Measurements from ENCODE around the gene ETDB.
A peak's percentile ranks its signal among the peaks of the same experiment; 100 is the strongest.
"Not testable (repeated sequence)": the region's sequence is repeated elsewhere in the genome, so short reads cannot be mapped to it uniquely, and the experiment has no call there.

ETDB gene

DNA sequence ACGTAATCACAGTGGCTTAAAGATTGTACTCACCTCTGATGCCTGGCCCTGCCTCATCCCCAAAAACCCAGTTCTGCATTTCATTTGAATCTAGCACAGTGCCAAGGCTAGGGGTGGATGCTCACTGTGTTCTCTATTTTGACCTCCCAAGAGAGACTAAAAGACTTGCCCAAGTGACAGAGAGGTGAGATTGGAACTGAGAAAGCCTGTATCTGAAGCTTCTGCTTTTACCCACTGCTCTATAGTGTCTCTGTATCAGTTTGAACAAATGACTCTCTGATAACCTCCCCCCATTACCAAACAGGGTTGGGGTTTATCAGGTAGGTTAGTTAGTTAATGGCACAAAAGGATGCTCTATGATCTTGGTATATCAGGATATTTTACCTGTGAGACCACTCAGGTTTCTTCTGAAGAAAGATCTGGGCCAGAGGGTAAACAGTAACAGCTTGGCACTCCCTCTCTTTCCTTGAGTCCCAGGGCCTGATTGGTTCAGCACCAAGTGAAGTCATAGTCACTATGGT lies at the start of gene ETDB:
TSS of gene ETDB (minus strand) at position 471 of the 521 bp plus-strand sequence. CDS start 1,265 bp downstream, outside the sequence.
- not testable (repeated sequence) for DNase-seq

DNA sequence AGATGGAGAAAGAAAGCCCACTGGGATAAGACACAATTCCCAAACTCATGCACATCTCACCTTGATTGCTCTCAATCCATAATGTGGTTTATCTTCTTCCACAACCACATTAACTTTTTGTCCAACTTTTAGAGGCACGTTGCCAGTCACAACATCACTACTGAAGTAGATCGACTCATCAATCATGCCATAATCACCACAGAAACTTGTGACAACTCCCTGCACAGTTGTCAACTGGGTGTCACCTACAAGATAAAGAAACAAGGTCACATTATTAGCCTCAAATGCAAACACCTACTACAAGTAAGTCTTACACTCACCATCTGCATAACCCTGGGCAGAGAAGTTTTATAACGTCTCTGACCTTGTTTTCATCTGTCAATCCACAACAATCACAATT lies 49.2 kb upstream of the ETDB start:
- DNase-seq, result not testable (repeated sequence)

DNA sequence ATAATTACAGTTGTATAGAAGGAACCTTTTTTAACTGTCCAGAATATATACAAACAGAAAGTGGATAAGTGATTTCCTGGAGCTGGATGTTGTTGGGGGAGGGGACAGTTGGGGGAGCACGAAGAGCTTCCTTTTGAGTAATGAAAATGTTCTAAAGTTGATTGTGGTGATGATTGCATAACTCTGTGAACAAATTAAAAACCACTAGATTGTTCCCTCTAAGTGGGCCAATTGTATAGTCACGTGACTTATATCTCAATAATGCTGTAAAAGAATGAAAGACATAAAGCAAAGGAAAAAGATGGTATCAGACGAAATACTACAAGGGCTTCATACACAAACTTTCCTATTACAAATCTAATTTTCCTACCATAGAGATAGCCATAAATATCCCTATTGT lies 48.2 kb upstream of the ETDB start:
- DNase-seq, result no peak

DNA sequence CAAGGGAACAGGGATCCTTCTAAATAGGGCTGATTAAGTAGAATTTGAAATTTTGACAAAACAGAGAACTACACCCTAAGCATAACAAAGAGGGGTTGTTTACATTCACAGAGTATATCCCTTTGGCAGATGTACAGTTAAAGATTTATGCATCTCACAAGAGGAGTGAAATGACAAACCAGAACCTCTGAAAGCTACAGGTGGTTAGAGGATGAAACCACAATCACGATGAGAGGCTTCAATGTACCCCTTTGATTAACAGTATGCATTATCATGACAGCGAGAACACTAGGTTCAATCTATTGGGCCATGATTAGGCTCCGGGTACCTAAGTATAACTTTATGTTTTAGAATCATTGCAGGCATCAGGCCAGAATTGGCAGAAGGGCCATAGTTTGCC lies 34.4 kb upstream of the ETDB start:
- not testable (repeated sequence) for DNase-seq

DNA sequence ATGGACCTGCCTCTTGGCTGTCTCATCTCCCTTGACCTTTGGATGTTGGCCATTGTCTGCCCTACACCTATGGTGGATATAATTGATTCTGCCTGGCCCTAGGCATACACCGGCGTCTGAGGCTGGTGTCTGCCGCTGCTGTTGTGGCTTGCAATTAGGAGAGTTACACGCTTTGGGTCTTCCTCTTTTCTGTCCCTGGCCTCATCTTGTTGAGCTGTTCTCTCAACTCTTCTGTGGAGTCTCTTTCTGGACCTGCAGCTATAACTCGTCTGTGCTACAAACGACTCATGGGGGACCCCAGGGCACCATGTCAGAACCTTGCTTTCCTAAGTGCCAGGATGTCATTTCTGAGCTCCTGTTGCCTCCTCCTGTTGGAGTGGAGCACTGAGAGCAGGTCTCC lies 5.8 kb upstream of the ETDB start:
- DNase-seq, result not testable (repeated sequence)

DNA sequence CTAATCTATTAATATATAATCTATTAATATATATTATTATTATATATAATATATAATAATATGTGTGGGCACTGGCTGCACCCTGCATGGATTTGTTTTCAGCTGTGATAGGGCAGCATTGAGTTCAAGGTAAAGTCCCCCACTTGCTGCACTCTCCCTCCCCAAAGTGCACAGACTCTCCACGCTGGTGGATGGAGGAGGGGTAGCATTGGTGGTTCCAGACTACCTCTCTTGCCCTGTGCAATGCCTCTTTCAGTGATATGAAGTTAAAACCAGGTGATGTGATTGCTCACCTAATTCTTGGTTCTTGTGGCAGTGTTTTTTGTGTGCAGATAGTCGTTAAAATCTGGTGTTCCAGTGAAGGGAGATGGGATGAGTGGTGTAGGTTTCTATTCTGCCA lies 4.3 kb downstream of the ETDB start:
- DNase-seq, result not testable (repeated sequence)

DNA sequence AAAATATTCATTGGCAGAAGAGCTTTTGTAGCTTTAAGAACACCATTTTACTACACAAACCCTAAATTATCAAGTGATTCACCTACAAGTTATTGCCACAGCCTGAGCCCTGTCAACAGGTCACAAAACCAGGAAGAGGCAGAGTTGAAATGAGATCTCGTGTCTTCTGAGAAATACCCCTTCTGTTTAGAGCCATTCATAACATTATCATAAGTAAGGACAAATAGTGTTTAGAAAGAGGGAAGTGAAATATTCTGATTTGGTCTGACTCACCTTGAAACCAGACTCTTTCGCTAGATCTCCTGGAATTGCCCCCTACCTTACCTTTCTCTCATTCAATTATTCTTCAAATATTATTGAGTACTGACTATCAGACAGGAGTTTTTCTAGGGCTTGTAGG lies 5.9 kb downstream of the ETDB start:
- DNase-seq, result peak; percentile 15

DNA sequence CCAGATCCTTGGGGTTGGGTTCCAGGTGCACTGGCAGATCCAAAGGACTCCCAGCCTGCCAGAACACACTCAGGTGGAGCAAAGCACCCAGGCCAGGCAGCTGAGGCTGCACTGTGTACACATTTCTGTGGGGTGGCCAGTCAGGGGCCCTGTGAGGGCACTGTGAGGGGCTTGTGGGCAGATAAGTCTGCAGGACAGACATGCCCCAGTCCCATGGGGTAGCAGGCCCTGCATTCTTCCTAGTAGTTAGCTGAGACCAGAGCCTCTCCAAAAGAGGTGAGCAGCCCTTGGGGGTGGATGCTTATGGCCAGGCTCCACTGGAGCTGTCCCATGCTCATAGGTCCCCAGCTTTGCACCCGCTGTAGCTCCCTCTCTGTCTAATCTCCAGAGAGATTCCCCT lies 7.6 kb downstream of the ETDB start:
- no peak for DNase-seq

DNA sequence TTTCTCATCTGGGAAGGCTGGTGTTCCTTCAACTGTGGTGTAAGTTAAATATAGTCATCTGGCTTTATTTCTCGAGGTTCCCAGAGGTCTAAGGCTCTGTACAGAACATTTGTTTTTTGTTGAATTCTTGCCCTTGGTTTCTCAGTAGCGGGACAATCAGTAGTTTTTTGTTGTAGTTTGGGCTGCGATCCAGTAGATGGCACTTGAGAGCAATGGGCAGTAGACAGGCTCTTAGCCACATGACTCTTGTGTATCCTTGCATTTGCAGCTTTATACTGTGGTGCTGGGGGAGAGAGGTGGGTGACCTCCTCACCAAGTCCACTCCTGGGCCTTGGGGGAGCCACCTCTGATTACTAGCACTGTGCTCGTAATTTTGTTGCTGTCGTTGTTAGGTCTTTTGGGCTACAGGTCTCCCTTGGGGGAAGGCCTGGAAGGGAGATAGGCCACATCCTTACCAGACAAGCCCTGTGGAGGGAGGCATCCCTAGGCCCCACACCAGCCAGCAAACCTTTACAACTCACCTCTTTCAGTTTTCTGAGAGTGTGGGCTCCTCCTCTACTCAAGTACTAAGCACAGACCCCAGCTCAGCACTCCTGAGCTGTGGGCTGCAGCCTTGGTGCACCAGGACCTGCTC lies 8.1 kb downstream of the ETDB start:
- peak; percentile 59 for DNase-seq

DNA sequence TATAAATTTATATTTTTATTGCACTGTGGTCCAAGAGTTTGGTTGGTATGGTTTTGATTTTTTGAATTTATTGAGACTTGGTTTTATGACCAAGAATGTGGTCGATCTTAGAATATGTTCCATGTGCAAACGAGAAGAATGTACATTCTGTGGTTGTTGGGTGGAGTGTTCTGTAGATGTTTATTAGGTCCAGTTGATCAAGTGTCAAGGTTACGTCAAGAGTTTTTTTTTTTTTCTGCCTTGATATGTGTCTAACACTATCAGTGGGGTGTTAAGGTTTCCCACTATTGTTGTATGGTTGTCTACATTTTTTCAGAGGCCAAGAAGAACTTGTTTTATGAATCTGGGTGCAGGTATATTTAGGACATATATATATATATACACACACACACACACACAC lies 10.8 kb downstream of the ETDB start:
- DNase-seq, result no peak

DNA sequence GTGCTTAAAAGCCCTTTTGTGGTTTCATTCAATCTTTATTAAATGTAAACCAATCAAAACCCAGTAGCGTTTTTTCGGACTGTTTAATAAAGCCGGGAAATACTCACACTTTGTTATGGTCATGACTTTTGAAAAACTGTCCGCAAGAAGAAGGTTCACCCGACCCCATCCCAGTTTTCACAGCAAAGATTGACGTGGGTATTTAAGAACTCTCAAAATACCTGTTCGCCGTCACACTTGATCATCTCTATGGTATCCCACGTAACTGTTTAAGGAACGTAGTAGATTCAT lies 20.9 kb downstream of the ETDB start:
- no peak for DNase-seq

DNA sequence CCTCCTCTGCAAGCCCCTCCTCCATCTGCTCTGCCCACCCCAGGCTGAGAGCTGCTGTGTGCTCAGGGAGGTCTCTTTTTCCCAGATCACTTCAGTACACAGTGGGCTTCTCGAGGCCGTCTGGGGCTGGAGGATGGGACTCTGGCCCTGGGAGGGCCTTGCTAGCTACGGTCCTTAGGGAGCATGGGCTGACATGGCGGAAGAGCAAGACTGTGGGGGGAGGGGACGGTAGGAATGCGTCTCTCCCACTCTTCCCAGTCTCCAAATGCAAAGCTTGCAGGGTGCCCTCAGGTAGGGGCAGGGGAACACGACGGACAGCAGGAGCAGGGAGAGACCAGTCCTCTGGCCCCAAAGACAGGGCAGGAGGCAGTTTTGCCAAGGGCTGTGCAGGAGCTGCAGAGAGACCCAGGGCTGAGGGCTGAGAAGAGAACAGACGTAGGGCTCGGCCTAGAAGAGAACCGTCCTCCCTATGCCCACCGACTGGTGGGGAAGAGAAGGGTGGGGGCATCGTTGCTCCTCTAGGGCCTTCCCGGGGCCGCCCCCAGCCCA lies 23.1 kb downstream of the ETDB start:
- DNase-seq, result not testable (repeated sequence)

DNA sequence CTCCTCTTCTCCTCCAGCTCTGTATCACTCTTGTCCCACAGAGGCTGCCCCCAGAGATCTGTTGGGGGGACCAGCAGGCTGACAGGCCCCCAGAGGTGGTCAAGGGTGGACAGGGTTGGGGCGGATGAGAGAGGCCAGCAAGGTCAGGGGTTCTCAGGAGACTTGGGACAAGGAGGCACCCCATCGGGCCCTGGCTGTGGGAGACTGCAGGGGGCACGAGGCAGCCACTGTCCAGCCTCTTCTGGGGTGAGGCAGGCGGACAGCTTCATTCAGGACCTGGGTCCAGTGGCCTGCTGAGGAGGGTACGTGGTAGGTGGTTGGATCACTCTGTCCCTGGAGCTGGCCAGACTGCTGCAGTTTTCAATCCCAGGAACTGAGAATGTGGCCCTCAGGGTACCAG lies 24.6 kb downstream of the ETDB start:
- DNase-seq, result no peak

DNA sequence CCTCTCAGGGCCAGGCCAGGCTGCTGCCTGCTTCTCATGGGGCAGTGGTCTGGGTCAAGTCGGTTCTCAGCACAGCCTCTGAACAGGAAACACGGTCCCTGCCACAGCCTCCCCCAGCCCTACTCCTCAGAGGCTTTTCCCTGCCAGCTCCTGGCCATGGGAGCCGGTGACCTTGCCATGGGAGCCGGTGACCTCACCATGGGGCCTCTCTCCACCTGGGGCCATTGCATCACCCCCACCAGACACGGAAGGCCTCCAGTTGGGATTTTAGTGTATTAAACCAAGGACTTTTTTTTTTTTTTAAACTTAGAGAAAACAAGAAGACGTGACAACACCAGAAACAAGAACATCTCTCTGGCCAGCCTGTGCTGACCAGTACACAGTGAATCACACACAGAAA lies 25.6 kb downstream of the ETDB start:
- DNase-seq, result no peak

DNA sequence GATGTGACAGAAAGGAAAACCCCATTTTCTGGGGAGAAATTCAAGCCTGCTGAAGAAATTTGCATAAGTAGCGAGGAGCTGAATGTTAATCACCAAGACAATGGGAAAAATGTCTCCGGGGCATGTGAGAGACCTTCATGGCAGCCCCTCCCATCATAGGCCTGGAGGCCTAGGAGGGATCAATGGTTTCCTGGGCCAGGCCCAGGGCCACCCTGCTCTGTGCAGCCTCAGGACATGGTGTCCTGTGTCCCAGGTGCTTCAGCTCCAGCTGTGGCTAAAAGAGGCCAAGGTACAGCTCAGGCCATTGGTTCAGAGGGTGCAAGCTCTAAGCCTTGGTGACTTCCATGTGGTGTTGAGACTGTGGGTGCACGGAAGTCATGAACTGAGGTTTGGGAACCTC lies 31.2 kb downstream of the ETDB start:
- no peak for DNase-seq

DNA sequence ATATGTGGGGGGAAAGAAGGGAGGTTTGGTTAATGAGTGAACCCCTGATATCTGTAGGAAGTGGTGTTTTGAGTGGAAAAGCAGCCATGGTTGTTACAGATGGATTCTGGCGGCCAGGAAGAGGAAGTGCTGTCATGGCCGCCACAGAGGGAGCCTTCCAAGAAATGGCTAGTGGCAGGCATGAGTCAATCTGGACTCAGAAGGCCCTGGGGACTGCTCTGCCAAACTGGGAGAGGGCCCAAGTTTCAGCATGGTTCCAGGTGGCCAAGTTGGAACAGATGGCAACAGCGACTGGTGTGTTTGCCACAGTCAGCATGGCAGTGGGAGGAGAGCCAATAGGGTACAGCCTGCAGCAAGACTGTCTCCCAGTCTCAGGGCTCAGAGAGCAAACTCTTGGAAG lies 32.5 kb downstream of the ETDB start:
- no peak for DNase-seq

DNA sequence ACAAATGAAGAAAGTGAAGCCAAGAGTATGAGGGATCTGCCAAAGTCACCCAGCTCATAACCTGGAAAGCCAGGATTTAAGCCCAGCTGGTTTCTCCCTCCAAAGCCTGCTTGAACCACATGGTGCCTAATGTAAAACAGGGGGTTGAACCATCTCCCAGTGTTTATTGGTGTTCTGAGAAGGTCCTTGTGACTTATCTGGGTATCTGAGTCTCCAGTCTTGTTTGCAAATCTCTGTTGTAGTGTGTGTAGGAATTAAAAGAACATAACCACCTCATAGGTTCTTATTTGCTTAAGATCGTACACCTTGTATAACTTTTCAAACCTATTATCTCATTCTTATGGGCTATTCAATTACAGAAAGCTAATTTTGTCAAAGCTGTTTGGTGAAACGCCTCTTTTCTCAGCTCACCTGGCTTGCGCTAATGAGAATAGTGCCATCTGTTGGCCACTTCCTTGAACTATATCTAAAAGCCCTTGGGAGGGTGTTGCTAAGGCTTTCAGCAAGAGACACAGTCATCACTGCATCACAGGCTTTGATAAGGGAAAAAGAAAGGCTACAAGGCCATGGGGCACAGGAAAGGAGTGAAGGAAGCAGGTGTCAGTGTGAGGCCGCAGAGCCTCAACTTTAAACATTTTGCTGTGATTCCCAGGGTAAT lies 34.0 kb downstream of the ETDB start:
- DNase-seq, result peak; percentile 71

DNA sequence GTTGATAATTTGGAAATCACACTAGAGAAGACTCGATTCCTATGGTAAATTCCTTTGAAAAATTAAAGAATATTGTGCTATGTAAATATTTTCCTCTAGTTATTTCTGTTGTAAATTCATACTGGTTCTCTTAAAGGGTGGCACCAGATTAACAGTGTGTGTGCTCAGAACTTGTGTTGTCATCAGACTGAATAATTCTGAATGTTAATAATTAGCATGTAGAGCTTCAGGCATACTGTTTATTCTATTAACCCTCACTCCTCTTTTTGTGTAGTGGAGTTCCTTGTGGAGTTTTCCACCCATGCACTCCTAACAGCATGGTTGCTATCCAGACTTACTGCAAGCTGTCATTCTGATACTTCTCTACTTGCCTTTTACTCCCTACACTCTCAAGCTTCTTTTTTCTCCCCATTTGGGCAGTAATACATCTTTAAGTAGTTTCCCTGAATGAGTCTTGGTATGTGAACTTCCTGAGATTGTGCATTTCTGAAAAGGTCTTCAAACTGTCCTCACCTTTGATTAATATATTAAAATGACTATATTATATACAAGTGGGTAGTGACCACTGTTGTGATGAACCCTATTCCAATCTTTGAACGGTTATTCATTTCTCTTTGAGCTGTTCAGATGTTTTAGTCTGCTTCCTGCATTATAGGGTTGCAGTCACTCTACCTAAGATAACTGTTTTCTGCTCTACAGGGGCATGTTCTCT lies 38.5 kb downstream of the ETDB start:
- no peak for DNase-seq
